NCI-H446 (cell line): ENCODE measurements around the gene REEP3.
"Not testable (repeated sequence)": the region's sequence is repeated elsewhere in the genome, so short reads cannot be mapped to it uniquely, and the experiment has no call there.

ENCODE experiments used
- DNase-seq, 2 experiments: peaks; one replicate each; lab custom pipeline; 2025; lab: John Stamatoyannopoulos, UW

Gene REEP3

DNA sequence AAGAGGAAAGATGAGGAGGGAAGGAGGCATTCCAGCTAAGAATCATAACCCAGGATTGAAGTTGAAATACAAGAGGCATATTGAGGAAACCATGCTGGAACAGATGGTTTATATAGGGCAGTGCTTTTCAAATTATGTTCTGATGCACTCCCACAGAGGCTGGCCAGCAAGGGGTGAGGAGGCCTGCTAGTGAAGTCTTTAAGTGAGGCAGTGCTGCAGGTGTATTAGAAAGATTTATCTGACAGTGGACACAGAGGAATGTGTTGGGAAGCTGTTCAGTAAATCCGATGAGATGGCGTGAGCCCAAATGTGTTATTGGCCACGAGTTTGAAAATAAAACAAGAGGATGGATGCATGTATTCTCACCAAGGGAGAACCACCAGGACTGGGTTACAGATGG is 28.6 kb downstream of the REEP3 start:
- DNase-seq, result no peak

DNA sequence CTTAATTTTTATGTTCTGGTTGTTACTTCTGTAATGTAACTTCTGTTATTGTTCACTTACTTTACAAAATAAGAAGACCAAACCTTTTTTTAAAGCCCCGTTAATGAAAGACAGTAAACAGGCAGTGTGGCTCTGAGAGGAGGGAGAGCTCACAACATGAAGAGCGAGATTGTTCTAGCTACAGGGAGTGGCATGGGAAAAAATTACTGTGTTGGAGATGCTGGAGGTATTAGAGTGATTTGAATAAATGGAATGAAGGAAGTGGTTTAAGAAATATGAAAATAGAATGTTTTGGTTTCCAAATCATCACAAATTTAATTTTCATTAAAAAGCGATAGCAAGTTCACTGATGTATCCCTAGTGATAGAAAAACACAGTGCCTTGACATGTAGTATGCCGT is 31.8 kb downstream of the REEP3 start:
- no peak for DNase-seq

DNA sequence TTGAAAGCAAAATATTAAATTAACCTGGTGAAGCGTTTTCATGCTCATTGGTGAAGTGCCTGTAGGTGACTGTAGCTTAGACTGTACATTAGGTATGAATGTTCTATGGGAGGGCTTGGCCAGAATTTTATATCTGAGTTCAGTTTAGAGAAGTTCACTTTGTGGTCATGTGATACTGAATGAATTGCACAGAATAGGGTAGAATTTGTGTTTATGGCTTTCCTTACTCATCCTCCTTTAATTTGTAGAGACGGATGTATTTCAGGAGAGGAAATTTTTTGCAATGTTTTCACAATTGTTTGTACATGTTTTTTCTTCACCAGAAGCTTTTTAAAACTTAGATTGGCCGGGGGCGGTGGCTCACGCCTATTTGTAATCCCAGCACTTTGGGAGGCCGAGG is 32.3 kb downstream of the REEP3 start:
- no peak for DNase-seq

DNA sequence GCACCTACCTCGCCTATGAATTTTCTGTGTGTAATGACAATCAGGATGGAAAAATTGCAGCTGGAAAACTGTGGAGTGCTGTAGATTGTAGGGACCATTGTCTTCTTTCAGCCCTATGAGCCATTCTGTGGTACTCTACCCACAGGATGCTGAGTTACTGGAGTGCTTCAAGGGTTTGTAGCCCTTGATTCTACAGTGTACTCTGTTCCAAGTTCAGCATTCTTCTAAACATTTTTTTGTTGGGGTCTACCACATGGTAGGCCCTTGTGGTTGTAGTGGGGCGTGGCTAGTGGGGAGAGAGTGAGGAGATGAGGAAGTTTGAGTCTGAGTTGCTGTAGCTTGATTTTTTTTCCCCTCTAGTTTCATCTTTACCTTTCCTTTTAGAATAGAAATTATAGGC is 33.5 kb downstream of the REEP3 start:
- DNase-seq, result no peak

DNA sequence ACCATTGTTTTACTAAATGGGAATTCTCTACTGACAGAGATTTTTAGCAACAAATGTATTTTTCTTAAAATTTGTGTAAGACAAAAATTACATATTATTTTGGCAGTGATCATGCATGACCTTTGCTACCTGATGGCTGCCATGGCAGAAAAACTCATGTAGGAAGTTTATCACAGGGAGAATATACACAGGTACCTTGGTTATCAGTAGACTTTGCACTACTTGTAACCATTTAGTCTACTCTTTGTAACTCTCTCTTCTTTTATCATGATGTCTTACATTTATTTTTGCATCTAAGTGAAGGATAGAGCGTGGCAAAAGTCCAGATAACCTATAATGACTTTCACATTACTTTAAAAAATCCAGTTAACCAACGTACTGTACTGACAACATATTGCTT is 34.1 kb downstream of the REEP3 start:
- DNase-seq, result no peak

DNA sequence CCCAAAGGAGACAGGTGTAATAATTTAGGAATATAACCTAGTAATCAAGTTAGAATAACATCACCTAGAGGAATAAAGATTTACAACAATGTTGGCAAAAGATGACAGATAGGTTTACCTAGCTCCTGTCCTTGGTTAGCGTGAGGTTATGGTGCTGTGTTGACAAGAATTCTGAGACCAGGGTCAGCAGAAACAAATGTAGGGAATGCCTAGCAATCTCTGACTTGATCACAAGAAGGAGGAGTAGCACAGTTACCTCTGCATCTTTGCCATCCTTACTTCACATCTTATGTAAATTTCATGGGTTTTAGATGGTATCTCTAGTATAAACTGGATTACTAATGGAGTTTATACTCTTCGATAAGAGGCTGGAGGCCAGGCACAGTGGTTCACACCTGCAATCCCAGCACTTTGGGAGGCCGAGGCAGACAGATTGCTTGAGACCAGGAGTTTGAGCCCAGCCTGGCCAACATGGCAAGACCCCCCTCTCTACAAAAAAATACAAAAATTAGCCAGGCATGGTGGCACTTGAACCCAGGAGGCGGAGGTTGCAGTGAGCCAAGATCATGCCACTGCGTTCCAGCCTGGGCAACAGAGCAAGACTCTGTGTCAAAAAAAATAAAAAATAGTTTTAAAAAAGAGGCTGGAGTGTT is 37.1 kb downstream of the REEP3 start:
- no peak for DNase-seq

DNA sequence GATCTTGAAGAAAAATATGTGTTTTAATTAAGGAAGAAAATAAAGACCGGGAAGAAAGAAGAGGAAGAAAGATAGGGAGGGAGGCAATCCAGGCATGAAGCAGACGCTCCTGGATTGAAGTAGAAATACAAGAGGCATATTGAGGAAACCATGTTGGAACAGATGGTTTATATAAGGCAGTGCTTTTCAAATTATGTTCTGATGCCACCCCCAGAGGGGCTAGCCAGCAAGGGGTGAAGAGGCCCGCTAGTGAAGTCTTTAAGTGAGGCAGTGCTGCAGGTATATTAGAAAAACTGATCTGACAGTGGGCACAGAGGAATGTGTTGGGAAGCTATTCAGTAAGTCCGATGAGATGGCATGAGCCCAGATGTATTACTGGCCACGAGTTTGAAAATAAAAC is 40.1 kb downstream of the REEP3 start:
- DNase-seq, result peak in 1 of 2 experiments; percentile 45

DNA sequence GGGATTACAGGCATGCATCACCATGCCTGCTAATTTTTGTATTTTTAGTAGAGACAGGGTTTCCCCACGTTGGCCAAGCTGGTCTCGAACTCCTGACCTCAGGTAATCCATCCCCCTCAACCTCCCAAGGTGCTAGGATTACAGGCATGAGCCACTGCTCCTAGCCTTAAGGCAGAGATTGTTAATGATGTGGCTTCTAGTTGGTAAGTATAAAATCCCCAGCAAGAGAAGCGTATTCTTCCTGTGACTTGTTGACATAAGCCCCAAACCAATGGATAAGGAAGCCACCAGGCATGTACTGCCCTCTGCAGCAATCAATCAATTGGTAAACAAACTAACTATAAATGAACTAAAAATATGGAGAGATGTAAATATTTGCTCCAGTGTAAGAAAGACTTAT is 41.2 kb downstream of the REEP3 start:
- DNase-seq, result no peak

DNA sequence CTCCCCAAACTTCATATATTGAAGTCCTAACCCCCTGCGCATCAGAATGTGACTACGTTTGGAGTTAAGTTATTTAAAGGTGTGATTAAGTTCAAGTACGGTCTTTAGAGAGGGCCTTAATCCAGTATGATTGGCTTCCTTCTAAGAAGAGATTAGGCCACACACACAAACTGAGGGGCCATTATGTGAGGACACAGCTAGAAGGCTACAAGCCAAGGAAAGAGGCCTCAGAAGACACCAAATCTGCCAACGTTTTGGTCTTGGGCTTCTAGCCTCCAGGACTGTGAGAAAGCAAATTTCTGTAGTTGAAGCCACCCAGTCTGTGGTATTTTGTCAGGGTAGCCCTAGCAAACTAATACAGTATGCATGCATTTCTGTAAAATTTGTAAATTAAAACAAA is 41.7 kb downstream of the REEP3 start:
- DNase-seq, result no peak

DNA sequence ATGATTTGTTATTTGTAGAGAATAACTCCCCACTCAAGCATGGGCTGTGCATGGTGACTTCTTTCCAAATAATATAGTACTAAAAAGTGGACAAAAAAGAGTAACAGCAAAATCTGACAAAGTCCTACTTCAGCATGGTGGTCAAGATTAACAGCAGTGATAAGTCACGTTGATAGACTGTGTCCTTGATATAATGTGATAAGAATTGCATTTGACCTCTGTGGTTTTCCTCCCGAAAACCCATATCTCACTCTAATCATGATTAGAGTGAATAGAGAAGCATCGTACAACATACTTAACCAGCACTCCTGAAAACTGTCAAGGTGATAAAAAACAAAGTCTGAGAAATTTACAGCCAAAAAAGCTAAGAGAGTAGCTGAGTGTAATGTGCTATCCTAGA is 42.4 kb downstream of the REEP3 start:
- no peak for DNase-seq

DNA sequence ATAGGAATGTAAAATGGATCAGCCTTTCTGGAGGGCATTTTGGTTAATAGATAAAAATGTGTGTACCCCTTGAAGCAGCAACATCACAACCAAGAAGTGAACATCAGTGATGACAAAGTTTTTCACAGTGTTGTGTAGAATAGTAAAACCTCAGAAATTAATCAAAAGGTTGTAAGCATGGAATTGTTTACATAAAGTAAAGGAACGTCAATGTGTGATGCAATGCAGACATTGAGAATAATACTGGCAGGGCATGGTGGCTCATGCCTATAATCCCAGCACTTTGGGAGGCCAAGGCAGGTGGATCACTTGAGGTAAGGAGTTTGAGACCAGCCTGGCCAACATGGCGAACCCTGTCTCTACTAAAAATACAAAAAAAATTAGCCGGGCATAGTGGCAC is 43.5 kb downstream of the REEP3 start:
- DNase-seq, result not testable (repeated sequence)

DNA sequence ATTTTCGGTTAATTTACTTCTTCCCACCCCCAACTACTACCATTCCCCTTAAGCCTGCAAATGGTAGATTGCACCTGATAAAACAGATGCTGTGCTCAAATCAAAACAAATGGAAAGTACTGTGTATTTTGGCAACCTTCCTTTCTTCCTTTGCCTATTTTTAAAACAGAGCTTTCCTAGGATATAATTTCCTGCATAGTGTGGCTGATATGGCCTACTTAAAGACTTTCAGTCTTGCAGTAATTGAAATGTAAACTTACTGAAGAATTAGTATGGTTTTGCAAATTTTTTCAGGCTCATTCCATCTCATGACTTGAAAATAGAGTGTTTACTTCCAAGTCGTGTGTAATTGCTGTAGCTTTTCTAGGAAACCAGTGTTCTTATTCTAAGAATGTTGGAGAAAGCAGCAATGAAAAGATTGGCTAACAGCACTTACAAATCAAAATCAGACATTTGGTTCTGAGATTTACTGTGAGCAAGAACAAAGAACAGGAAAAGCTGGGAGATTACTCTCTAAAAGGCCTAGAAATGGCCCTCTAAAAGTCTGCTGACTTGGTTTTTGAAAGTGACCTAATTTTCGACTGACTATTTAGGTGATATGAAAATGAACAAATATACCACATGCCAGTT is 52.0 kb downstream of the REEP3 start:
- peak in 1 of 2 experiments; percentile 41 for DNase-seq

DNA sequence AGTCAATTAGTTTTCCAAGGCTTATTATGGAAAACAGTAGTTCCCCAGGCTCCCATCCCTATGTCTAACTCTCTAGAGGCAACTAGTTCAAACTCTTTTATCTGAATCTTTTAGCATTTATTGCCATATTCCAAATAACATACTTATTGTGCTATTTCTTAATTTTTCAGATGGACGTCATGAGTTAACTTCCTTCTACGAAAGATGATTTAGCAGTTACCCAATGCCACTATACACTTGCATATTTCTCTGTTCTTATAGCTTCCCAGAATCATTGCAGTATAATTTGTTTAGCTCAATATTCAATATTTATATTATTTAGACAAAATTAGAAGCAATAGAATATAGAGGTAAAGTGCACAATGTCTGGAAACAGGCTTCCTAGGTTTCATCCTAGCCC is 52.8 kb downstream of the REEP3 start:
- no peak for DNase-seq

DNA sequence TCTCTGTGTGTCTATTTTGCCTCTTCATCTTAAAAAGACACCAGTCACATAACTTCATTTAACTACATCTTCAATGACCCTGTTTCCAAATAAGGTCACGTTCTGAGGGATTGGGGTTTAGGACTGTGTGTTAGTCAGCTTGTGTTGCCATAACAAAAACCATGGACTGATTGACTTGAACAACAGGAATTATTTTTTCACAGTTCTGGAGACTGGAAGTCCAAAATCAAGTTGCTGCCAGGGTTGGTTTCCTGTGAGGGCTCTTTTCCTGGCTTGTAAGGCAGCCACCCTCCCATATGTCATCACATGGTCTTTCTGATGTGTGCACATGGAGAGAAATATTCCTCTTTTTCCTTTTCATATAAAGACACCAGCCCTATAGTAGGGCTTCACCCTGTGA is 55.3 kb downstream of the REEP3 start:
- DNase-seq, result no peak

DNA sequence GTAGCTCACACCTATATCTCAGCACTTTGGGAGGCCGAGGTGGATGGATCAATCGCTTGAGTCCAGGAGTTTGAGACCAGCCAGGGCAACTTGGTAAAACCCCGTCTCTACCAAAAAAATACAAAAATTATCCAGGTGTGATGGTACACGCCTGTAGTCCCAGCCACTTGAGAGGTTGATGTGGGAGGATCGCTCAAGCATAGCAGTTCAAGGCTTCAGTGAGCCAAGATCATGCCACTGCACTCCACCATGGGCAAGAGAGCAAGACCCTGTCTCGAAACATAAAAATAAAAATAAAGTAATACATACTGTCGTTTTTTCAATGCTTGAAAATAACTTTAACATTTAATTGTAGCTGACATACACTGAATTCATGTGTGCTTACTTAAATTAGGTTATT is 57.3 kb downstream of the REEP3 start:
- no peak for DNase-seq

DNA sequence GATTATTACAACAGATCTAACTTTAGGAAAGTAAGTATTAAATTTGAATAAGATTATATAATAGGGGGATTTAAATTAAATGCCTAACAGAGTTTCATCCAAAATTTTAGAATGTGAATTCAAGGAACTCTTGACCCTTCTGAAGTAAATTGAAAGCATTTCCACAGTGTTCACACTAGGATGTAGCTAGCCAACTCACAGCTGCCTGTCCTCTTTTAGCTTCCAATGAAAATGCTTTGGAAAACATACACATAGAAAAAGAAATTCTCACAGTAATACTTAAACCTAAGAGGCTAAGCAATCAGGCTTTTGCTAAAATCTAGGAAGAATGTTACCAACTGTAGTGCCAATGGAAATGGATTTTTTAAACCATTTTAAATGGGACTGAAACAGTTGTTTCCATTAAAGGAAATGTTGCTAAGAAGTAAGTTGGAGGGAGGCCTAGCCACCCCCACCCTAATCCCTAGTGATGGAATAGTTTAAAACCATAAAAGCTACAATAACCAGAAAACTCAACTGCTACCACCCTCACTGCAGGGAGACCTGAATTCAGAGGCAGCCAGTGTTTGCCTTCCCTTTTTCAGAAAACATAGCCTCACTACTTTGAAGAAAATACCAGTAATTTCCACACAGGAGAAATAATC is 58.3 kb downstream of the REEP3 start:
- DNase-seq, result no peak

DNA sequence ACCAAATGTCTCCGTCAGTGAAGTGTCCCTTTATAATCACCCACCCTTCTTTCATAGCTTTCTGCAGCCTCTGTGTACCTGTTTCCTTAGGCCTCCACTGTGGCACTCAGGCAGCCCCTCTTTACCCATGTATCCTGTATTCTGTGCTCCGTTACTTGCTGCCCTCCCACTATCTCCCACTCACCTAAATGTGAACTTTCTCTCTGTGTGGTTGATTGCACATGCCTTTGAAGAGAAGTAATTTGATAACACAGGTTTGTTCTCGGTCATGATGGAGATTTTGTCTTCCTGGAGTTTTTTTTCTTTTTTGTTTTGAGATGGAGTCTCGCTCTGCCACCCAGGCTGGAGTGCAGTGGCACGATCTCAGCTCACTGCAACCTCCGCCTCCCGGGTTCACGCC is 61.5 kb downstream of the REEP3 start:
- DNase-seq, result no peak

DNA sequence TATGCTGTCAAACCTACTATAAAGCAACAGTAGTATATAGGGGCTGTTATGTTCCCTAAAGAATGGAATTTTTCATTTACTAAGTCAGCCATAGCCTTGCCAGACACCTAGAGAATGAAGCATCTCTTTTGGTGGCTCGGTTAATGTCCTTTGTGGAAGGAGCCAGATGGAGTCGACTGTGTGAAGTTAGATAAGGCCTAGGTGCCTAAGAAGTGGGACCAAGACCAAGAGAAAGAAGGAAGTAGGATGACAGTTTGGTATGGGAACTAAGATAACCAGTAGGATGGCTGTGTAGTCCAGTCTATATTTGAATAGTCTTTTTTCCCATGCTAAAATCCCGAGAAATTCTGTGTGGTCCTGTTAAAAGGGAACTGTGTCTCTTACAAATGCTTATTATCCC is 62.2 kb downstream of the REEP3 start:
- DNase-seq, result no peak

DNA sequence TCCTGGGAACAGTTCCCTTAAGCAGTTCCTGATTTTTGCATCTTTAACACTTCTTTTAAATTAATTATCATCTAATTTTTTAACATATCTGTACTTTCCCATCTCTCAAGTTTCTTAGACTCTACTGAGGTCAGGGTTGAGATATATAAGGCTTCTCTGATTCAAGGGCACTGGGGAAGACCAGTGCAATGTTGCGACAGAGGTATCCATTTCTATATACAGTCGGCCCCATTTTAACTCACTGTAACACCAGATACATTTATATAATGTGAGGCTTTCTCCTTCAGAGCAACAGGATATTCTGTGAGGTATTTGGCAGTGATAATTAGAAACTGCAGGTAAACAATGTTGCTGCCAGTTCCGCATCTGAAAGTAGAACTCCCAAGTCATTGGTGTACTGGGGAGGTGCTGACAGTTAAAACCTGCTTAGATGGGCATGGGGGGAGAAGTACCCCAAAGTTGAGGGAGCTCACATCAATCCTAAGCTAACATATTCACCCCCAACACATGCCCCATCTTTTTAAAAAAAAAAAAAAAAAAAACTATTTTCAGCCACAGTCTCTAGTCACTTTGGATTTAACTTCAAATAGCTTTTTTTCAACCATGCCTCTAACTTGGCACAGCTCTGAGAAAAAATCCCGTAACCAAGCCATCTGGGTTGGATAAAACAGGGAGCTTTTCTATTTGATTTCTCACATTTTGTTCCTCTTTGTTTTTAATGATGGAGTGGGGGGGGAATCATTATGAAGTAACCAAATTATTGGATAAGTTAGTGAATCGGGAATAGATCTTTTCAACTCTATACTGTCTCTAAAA is 62.9 kb downstream of the REEP3 start:
- DNase-seq, result peak in 1 of 2 experiments; percentile 46

DNA sequence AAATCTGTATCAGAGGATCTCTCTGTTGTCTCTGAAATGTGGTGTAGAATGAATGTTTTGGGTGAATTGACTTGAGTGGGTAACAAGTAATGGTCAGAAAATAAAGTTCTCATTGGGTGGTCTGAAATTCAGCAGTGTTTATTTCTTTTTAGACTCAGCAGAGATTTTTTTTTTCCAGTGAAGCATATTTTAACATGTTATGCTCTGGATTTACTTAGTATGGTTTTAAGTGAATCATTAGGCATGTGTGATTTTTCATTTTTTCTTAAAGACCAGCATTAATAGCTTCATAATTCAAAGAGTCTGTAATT is 63.5 kb downstream of the REEP3 start:
- DNase-seq, result no peak

DNA sequence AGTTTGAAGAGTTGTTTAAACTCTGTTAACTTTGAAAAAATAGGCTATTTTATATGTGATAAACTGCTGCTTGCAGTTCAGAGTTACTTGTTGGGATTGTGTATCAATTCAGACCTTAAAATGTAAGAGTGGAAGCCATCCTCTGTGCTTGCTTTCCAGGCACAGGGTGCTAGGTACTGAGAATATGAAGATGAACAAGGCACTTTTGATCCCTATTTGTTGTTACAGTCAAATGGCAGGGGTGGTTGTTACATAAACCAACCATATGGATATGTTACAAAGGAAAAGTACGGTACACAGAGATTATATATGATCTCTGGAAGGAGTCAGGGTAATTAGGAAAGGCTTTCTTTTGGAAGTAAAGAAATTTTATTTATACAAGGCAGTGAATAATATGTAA is 63.8 kb downstream of the REEP3 start:
- DNase-seq, result no peak

DNA sequence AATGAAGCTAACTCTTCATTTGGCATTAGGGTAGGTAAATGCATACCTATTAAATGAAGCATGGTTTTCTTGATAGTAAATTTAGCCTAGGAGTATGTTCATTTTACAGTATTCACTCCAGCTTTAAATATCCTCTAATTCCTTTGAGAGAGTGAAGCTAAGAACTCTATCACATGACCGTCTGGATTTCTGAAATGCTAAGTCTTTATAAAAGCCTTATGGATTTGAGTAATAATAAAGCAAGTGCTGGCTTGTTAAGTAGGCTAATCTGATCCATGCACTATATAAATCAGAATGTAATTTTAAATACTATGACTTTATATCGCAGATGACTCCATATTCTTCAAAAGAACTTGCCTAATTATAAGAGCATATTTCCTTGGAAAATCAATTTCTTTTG is 64.8 kb downstream of the REEP3 start:
- no peak for DNase-seq

DNA sequence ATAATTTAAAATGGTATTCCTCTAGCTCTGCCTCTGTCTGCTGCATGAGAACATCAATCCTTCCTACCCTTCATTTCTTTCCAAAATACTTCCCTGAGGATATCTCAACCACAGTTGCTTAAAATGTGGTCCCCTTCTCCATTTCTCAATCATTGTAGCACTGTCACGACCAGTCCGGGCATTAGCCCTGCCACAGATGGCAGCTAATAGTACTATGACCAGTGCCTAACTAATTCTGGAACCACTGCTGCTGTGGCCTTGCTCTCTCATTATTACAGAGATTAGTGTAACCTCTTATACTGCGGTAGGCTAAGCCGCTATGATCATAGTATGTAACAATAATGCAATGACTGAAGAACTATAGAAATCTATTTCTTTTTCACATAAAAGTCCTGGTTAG is 66.0 kb downstream of the REEP3 start:
- no peak for DNase-seq
